ENCODE results near the gene PGK2.
"Not testable (repeated sequence)": the region's sequence is repeated elsewhere in the genome, so short reads cannot be mapped to it uniquely, and the experiment has no call there.

The PGK2 gene
- long read RNA-seq, donor 1, result 0 reads
- long read RNA-seq, donor 2, result 0 reads
- long read RNA-seq, donor 3, result 0 reads
- long read RNA-seq, donor 4, result 0 reads
- long read RNA-seq, donor 5, result 0 reads
- long read RNA-seq, donor 6, result 0 reads
- long read RNA-seq, donor 7, result 0 reads
- long read RNA-seq, donor 8, result 0 reads

DNA sequence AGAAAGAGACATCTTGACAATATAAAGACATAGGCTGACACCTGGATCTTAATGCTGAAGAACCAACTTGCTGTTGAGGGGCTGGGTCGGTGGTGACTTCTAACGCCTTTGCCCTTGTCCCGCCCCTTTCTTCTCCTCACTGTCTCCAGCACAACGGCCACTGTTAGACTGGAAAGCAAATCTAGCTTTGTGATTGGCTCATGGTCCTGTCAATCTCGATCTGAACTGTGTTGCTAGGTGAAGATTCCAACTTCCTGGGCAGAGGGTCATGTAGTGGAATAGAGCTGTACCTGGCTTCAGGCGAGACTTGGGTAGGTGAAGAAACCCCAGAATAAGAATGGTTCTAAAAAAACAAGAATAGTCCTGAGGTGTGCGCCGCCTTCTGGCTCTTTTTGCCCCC is at the start of gene PGK2:
PGK2 (minus strand) TSS at position 110 of the 400 bp plus-strand sequence; CDS start at position 12, 98 bp downstream.
- no peak for DNase-seq

- no peak for DNase-seq
Measured at GRCh38 chr6:49835140-49835539, 48.1 kb upstream of the PGK2 start.

- DNase-seq, result no peak
Measured at GRCh38 chr6:49833386-49833785, 46.3 kb upstream of the PGK2 start.

- no peak for DNase-seq
Measured at GRCh38 chr6:49826743-49827406, 39.8 kb upstream of the PGK2 start.

GRCh38 chr6:49815166-49815565 is 28.1 kb upstream of the PGK2 start:
- DNase-seq, result no peak

GRCh38 chr6:49813248-49813647 is 26.2 kb upstream of the PGK2 start:
- DNase-seq, result no peak

GRCh38 chr6:49806145-49806544 is 19.1 kb upstream of the PGK2 start:
- DNase-seq, result no peak

- DNase-seq, result no peak
Measured at GRCh38 chr6:49805246-49805645, 18.2 kb upstream of the PGK2 start.

GRCh38 chr6:49801525-49801924 is 14.4 kb upstream of the PGK2 start:
- no peak for DNase-seq

DNA sequence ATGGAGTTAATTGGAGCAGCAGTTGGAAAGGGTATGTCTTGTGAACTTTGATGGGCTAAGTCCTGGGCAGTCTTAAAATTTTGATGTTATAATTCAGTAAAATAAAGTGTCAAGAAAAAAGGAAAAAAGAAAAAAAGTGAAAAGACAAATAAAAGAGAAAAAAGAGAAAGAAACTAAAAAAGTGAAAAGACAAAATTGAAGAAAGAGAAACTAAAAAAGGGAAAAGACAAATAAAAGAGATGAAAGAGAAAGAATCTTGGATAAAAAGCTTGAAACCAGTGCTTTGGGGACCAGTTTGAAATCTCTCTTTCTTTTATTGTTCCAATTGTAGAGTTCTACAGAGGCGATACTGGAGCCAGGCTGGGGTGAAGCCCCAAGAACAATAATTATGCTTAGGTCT is 12.0 kb upstream of the PGK2 start:
- DNase-seq, result no peak

DNA sequence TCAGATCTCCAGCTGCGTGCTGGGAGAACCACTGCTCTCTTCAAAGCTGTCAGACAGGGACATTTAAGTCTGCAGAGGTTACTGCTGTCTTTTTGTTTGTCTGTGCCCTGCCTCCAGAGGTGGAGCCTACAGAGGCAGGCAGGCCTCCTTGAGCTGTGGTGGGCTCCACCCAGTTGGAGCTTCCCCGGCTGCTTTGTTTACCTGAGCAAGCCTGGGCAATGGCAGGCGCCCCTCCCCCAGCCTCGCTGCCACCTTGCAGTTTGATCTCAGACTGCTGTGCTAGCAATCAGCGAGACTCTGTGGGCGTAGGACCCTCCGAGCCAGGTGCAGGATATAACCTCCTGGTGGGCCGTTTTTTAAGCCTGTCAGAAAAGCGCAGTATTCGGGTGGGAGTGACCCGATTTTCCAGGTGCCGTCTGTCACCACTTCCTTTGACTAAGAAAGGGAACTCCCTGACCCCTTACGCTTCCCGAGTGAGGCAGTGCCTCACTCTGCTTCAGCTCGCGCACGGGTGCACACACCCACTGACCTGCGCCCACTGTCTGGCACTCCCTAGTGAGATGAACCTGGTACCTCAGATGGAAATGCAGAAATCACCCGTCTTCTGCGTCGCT is 9.9 kb upstream of the PGK2 start:
- DNase-seq, result not testable (repeated sequence)

GRCh38 chr6:49790341-49790740 is 3.3 kb upstream of the PGK2 start:
- no peak for DNase-seq

DNA sequence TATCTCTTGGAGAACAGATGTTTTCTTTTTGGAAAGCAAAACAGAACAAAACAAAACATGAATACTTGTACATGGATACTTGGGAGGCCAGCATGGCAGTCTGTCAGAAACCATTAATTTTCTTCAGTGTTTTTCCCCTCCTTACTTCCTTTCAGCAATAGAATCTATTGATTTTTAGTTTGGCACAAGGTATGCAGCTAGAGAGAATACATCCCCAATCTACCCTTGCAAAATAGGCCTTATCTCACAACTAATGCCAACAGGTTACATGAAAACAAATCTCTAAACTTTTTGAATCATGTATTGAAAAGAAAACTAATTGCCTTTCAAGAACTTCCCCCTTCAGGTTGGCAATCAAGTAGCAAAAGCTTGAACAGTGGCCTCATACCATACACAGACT is 2.8 kb downstream of the PGK2 start:
- DNase-seq, result no peak

DNA sequence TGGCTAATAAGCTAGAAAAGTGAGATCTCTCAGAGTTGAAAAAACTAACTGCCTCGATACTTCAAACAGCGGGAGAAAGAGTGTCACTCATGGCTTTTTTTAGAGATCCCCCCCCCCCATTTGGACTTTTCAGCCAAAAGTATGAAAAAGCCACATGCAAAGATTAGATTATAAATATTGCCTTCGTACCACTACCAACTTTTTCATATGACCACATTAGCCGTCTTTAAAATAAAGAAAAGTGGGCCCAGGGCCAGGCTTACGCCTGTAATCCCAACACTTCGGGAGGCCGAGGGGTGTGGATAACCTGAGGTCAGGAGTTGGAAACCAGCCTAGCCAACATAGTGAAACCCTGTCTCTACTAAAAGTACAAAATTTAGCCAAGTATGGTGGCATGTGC is 4.4 kb downstream of the PGK2 start:
- DNase-seq, result no peak

DNA sequence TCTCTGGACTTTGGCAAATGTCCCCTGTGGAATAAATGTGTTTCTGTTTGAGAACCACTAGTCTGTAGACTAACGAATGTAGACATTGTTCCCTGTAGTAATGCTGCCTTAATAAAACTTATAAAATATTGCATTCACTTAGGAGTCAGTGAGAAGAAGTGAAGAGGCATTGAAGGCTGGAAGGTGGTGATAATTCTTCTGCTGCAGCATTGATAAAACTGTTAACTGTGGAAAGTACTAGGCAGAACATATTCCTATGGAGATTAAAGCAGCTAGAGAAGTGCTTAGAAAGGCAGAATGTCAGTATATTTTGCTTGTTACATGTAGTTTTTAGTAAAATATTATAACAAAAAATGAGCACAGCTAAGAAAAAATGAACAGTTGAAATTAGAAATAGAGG is 4.8 kb downstream of the PGK2 start:
- no peak for DNase-seq

- DNase-seq, result no peak
Measured at GRCh38 chr6:49776444-49776843, 10.6 kb downstream of the PGK2 start.

DNA sequence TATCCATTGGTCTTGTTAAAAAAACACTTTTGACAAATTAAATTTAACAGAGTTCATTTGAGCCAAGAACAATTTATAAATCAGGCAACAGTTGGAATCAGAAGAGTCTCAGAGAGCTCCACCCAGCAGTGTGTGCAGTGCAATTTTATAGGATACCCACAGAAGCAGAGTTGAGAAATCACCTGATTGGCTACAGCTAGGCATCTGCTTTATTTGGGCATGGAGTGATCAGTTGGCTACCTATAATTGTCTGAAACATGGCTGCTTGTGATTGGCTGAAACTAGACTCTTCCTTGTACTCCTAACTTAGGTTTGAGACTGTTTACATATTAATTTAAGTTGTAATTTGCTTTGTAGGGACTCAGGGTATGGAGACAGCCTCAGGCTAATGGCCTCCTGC is 12.0 kb downstream of the PGK2 start:
- DNase-seq, result no peak

DNA sequence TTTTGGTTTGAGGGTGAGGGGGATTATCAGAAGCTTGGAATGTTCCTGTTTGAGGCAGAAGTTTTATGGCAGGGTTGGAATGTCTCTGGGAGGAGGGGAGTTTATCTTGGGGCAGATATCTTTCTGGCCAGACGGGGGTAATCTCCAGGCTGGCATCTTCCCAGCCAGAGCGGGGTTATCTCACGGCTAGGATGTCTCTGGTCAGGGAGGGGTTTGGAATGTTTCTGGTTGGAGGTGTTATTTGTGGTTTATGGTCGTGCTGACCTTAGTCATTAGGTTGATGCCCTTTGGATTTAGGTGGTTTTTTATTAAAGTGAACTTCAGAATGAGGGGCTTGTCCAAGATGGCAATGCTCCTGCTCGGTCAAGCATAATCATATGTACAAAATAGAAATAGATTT is 14.8 kb downstream of the PGK2 start:
- no peak for DNase-seq

DNA sequence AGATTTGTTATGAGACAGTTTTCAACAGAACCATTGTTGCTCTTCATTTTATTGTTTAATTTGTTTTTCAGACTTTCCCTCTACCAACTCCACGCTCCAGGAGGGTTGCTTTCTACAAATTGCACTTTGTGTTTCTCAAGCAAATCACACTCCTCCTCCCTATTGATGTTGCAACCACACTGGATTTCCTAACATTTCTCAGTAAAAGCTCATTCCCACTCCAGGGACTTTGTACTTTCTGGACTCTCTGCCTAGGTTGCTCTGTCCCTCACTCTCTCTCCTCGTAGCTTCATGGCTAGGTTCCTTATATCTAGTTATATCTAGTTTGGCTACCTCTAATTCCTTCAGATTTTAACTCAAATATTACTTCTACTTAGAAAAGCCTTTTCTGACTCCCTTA is 20.3 kb downstream of the PGK2 start:
- DNase-seq, result no peak

GRCh38 chr6:49764571-49765236 is 22.4 kb downstream of the PGK2 start:
- no peak for DNase-seq

DNA sequence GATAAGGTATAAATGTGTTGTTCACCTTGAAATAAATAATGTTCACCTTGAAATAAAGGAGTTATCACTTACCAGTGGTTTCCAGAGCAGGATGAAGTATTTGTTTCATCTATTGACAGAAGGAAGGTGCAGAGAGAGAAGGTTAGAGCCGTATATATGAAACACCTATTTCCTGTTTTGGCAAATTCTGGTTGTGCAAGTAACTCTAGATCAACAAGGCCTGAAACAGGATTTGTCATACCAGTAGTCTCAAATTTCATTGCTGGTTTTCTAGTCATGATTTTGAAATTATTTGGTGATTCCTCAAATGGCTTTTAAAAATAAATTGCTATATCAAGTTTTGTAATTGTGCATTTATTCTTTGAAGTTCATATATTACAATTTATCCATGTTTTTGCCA is 42.8 kb downstream of the PGK2 start, which contains the start of gene CRISP3:
CRISP3 (minus strand) TSS at position 130 of the 400 bp plus-strand sequence; CDS start at position 109, 21 bp downstream.
- DNase-seq, result no peak

GRCh38 chr6:49743429-49743828 is 43.7 kb downstream of the PGK2 start:
- DNase-seq, result no peak

DNA sequence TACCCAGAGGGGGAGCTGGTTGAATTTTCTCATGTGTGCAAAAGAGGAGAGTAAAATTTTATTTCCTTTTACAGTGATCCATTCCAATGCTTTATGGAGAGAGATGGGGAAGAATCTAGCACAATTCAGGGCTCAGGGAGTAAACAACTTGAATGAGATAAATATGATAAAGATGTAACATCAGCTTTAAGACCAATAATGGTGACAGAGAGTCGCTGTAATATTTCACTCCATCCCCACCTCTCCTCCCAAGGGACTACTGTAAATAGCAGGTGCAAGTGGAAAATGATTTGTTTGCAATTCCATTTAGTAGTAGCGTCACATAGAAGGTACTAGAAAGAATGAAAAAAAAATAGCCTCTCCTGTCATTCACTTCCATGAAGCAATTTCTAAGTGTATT is 47.7 kb downstream of the PGK2 start:
- DNase-seq, result no peak
